HEK293 (cell line): ENCODE data around the gene LRP1.

ENCODE experiments used
- CTCF ChIA-PET: fragments of 350-600 bp; formaldehyde crosslinking; extraction: SDS; loops from one replicate; lab custom pipeline; 2021; ENCODE audit warnings: antibody characterized with exemption; lab: Yijun Ruan, JAX
- POLR2A ChIA-PET: fragments of 300-600 bp; formaldehyde crosslinking; extraction: SDS; loops from one replicate; lab custom pipeline; 2020; ENCODE audit warnings: antibody characterized with exemption, inconsistent platforms; lab: Yijun Ruan, JAX
- H3K27ac ChIP-seq: fragments of 200-500 bp; sonication (Bioruptor generic); 2 replicates; pipeline ENCODE4 v1.5.1; 2014; ENCODE audit warnings: low read depth, low read length, control low read depth, inconsistent platforms; ENCODE audit errors: extremely low read depth
- H3K36me3 ChIP-seq, 2 experiments: fragments of 200-500 bp in 1 of 2; sonication (Bioruptor generic) in 1 of 2; 1 replicate in 1 of 2; 2 replicates in 1 of 2; pipeline ENCODE4 v1.5.1; 2014 to 2017; ENCODE audit warnings: inconsistent platforms in 2 of 2, low read length in 2 of 2; ENCODE audit not compliant: control insufficient read depth in 2 of 2, insufficient read depth in 1 of 2
- H3K4me1 ChIP-seq: fragments of 200-500 bp; sonication (Bioruptor generic); 2 replicates; pipeline ENCODE4 v1.5.1; 2014; ENCODE audit warnings: mild to moderate bottlenecking, low read length, inconsistent platforms; ENCODE audit not compliant: control insufficient read depth, insufficient read depth
- H3K4me3 ChIP-seq: 2 replicates; pipeline ENCODE4 v1.5.1; 2011; ENCODE audit warnings: low read depth, mild to moderate bottlenecking, control low read depth, low read length, moderate library complexity
- H3K9me3 ChIP-seq: fragments of 200-500 bp; sonication (Bioruptor generic); 2 replicates; pipeline ENCODE4 v1.5.1; 2014; ENCODE audit warnings: low read depth, low read length, inconsistent platforms; ENCODE audit not compliant: control insufficient read depth, insufficient read depth
- WT1 ChIP-seq: fragments of 450-650 bp; formaldehyde crosslinking; IDR thresholded peaks from 2 replicates; pipeline ENCODE4 v1.5.1; 2016; ENCODE audit warnings: missing biosample characterization, missing genetic modification characterization
- ZBTB20 ChIP-seq: fragments of 450-650 bp; formaldehyde crosslinking; IDR thresholded peaks from 2 replicates; pipeline ENCODE4 v1.5.1; 2016; ENCODE audit warnings: missing biosample characterization, missing genetic modification characterization
- ZFHX2 ChIP-seq: fragments of 450-650 bp; formaldehyde crosslinking; conservative IDR thresholded peaks from 2 replicates; pipeline ENCODE4 v1.5.1; 2016; ENCODE audit warnings: missing biosample characterization, missing genetic modification characterization
- ZFP3 ChIP-seq: fragments of 450-650 bp; formaldehyde crosslinking; IDR thresholded peaks from 2 replicates; pipeline ENCODE4 v1.5.1; 2016; ENCODE audit warnings: low read depth, missing biosample characterization, missing genetic modification characterization
- ZFP41 ChIP-seq: fragments of 450-650 bp; formaldehyde crosslinking; IDR thresholded peaks from 2 replicates; pipeline ENCODE4 v1.5.1; 2016; ENCODE audit warnings: missing biosample characterization, missing genetic modification characterization, borderline replicate concordance
- ZNF311 ChIP-seq: fragments of 450-650 bp; formaldehyde crosslinking; IDR thresholded peaks from 2 replicates; pipeline ENCODE4 v1.5.1; 2017; ENCODE audit warnings: missing biosample characterization, missing genetic modification characterization, borderline replicate concordance
- ZNF341 ChIP-seq: fragments of 450-650 bp; formaldehyde crosslinking; IDR thresholded peaks from 2 replicates; pipeline ENCODE4; 2016; ENCODE audit warnings: low read depth, missing biosample characterization, missing genetic modification characterization
- ZNF473 ChIP-seq: fragments of 450-650 bp; formaldehyde crosslinking; IDR thresholded peaks from 2 replicates; pipeline ENCODE4 v1.5.1; 2017; ENCODE audit warnings: missing biosample characterization, missing genetic modification characterization
- ZNF555 ChIP-seq: fragments of 450-650 bp; formaldehyde crosslinking; conservative IDR thresholded peaks from 2 replicates; pipeline ENCODE4 v1.5.1; 2017; ENCODE audit warnings: missing biosample characterization, mild to moderate bottlenecking, missing genetic modification characterization, inconsistent platforms
- ZNF654 ChIP-seq: fragments of 450-650 bp; formaldehyde crosslinking; IDR thresholded peaks from 2 replicates; pipeline ENCODE4 v1.5.1; 2016; ENCODE audit warnings: low read depth, missing biosample characterization, missing genetic modification characterization
- ZNF670 ChIP-seq: fragments of 450-650 bp; formaldehyde crosslinking; IDR thresholded peaks from 2 replicates; pipeline ENCODE4 v1.5.1; 2016; ENCODE audit warnings: missing biosample characterization, missing genetic modification characterization, low read depth
- ZNF747 ChIP-seq: fragments of 450-650 bp; formaldehyde crosslinking; IDR thresholded peaks from 2 replicates; pipeline ENCODE4 v1.5.1; 2016; ENCODE audit warnings: missing biosample characterization, missing genetic modification characterization
- ZXDB ChIP-seq: fragments of 450-650 bp; formaldehyde crosslinking; IDR thresholded peaks from 2 replicates; pipeline ENCODE4 v1.5.1; 2016; ENCODE audit warnings: missing biosample characterization, missing genetic modification characterization
- TF ChIP-seq, protein P1 (sequence below): fragments of 450-650 bp; formaldehyde crosslinking; IDR thresholded peaks from 2 replicates; pipeline ENCODE4 v1.5.1; 2016; ENCODE audit warnings: missing biosample characterization, missing genetic modification characterization
- TF ChIP-seq, protein P2 (sequence below): fragments of 450-650 bp; IDR thresholded peaks from 2 replicates; pipeline ENCODE4 v1.5.1; 2018; ENCODE audit warnings: missing biosample characterization, mild to moderate bottlenecking, missing genetic modification characterization
- TF ChIP-seq, protein P3 (sequence below): fragments of 450-650 bp; formaldehyde crosslinking; conservative IDR thresholded peaks from 2 replicates; pipeline ENCODE4 v1.5.1; 2016; ENCODE audit warnings: low read depth, missing biosample characterization, missing genetic modification characterization
- TF ChIP-seq, protein P4 (sequence below): fragments of 450-650 bp; formaldehyde crosslinking; IDR thresholded peaks from 2 replicates; pipeline ENCODE4 v1.5.1; 2016; ENCODE audit warnings: missing biosample characterization, missing genetic modification characterization
- TF ChIP-seq, protein P5 (sequence below): fragments of 450-650 bp; formaldehyde crosslinking; IDR thresholded peaks from 2 replicates; pipeline ENCODE4 v1.5.1; 2016; ENCODE audit warnings: missing biosample characterization, missing genetic modification characterization

LRP1 gene

DNA sequence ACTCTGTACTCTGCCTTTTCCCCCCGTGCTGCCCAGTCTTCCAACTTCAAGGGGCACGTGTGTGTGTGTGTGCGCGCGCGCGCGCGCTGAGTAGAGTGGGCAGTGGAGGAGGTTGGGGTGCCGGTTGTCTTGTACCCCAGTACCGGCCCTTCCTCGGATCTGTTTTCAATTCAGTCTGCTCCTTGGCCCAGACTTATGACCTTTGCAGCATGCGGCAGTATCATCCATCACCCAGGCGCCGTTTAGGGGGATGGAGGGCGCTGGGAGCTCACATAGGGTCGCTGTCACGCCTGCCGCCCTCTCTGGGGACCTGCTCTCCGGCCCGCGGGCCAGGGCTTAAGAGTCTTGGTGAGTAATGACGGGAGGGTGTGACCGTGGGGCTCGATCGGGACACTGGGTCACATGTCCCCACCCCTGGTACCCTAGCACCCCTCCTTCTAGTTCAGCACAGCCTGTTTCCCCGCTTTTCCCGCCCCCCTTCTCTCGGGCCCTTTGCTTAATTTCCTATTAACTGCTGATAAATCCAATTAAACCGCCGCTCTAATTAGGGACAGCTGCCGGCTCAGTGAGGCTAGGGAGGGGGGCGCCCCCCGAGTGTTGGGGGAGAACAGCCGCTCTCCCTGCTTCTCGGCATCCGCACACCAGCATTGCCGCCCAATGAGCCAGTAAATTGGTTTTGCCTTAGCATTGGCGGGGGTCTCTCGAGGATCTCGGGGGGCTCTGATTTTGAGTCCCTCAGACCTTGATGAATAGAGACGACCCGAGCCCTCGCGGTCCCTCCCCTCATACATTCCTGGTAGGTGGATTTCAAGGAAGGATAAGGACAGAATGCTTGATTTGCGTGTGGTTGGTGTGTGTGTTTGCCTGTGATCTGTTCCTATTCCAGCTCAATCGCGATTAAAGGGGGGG is 113.4 kb downstream of the LRP1 start (continued):
- TF ChIP-seq ZNF747 (tag by site-specific recombination): no peak

DNA sequence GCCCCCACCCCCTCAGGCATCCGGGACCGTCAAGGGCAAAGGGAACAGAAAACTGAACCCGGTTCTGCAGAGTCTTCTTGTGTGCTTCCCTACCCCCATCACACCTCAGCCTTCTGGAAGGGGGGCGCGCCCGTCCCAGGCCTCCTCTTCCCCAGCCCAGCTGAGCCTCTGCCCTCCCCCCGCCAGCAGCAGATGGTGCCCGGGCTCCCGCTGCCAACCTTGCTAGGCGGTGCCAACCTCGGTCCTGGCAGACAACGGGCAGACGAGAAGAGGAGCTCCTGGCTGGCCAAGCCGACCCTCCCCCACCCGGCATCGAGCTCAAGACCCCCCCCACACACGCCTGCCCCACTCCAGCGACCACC is 114.0 kb downstream of the LRP1 start:
- CTCF ChIA-PET: interaction anchor here (0.5 to 23.3 kb wide), 23 partner anchors 10 to 484 kb away, joined by 3 to 628 read pairs (median 5); partner anchors contain the start of genes GLI1, INHBE, NEMP1 and NXPH4
- no peak overlapping the region for H3K4me3 ChIP-seq
- no peak overlapping the region for H3K27ac ChIP-seq
- POLR2A ChIA-PET: interaction anchor here (0.6 to 6.4 kb wide), 8 partner anchors 9 to 238 kb away, joined by 3 to 72 read pairs (median 5); partner anchors contain the start of genes INHBE, LRP1, NXPH4 and SHMT2
- H3K9me3 ChIP-seq: no peaks in the 10 kb centered on the region
- no peaks in the 10 kb centered on the region; a peak in 1 of 3 replicates for H3K36me3 ChIP-seq
- TF ChIP-seq, protein P1, sequence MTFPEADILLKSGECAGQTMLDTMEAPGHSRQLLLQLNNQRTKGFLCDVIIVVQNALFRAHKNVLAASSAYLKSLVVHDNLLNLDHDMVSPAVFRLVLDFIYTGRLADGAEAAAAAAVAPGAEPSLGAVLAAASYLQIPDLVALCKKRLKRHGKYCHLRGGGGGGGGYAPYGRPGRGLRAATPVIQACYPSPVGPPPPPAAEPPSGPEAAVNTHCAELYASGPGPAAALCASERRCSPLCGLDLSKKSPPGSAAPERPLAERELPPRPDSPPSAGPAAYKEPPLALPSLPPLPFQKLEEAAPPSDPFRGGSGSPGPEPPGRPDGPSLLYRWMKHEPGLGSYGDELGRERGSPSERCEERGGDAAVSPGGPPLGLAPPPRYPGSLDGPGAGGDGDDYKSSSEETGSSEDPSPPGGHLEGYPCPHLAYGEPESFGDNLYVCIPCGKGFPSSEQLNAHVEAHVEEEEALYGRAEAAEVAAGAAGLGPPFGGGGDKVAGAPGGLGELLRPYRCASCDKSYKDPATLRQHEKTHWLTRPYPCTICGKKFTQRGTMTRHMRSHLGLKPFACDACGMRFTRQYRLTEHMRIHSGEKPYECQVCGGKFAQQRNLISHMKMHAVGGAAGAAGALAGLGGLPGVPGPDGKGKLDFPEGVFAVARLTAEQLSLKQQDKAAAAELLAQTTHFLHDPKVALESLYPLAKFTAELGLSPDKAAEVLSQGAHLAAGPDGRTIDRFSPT: peak; percentile 96
- no peak for TF ChIP-seq ZFP3 (tag by site-specific recombination)
- TF ChIP-seq ZFP41 (tag by site-specific recombination): no peak
- peaks cover 5% of the 10 kb centered on the region for H3K4me1 ChIP-seq

DNA sequence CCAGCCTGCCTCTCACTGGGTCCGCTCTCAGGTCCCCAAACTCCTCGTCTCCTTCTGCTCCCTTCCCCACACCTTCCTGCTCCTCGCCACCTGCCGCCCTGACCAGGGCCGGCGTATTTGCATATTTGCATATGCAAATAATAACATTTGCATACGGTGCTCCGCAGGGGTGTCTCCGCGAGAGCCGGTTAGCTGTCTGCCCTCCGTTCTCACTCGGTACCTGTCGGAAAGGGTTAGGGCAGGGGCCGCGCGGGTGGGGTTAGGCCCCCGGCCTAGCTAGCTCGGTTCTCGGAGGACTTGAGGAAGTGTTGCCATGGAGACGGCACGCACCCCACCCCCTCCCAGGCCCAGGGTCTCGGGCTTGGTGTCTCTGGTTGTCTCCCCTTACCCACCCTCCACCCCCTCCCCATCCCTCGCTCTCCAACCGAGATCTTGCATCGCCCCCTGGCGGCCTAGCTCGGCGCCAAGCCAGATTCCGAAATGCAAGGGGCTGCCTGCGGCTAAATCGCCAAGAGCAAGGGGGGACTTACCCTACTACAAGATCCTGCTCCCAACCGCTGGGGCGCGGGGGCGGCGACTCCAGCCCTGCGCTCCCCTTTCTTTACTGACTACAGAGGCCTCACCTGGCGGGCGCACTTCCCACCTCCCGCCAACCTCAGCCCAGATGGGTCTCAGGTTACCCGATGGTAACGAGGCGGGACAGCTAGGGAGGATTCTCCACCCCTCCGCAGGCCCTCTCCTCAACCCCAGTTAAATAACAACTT is 114.6 kb downstream of the LRP1 start:
- H3K36me3 ChIP-seq: no peaks in the 10 kb centered on the region; a peak in 1 of 3 replicates
- H3K9me3 ChIP-seq: no peaks in the 10 kb centered on the region
- CTCF ChIA-PET: interaction anchor here (0.6 to 23.3 kb wide), 28 partner anchors 9 to 449 kb away, joined by 3 to 628 read pairs (median 5); partner anchors contain the start of genes GLI1, INHBE, NEMP1 and NXPH4
- POLR2A ChIA-PET: interaction anchor here (0.6 to 6.4 kb wide), 9 partner anchors 8 to 489 kb away, joined by 3 to 72 read pairs (median 5); partner anchors contain the start of genes INHBE, LRP1, NXPH4 and SHMT2
- no peak overlapping the region; the same call in 1 of the 2 replicates for H3K27ac ChIP-seq
- peaks cover 3% of the 10 kb centered on the region; the same call in 1 of the 2 replicates for H3K4me1 ChIP-seq
- H3K4me3 ChIP-seq: peak overlapping the region; percentile 27
- peak; percentile 51 for TF ChIP-seq ZFHX2 (tag by site-specific recombination)
- TF ChIP-seq ZNF654: peak; percentile 42
- TF ChIP-seq ZNF311 (tag by site-specific recombination): no peak
- no peak for TF ChIP-seq ZBTB20 (tag by site-specific recombination)
- TF ChIP-seq, protein P2, sequence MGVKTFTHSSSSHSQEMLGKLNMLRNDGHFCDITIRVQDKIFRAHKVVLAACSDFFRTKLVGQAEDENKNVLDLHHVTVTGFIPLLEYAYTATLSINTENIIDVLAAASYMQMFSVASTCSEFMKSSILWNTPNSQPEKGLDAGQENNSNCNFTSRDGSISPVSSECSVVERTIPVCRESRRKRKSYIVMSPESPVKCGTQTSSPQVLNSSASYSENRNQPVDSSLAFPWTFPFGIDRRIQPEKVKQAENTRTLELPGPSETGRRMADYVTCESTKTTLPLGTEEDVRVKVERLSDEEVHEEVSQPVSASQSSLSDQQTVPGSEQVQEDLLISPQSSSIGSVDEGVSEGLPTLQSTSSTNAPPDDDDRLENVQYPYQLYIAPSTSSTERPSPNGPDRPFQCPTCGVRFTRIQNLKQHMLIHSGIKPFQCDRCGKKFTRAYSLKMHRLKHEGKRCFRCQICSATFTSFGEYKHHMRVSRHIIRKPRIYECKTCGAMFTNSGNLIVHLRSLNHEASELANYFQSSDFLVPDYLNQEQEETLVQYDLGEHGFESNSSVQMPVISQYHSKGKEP (tag by site-specific recombination): no peak
- no peak for TF ChIP-seq ZNF555
- TF ChIP-seq, protein P3, sequence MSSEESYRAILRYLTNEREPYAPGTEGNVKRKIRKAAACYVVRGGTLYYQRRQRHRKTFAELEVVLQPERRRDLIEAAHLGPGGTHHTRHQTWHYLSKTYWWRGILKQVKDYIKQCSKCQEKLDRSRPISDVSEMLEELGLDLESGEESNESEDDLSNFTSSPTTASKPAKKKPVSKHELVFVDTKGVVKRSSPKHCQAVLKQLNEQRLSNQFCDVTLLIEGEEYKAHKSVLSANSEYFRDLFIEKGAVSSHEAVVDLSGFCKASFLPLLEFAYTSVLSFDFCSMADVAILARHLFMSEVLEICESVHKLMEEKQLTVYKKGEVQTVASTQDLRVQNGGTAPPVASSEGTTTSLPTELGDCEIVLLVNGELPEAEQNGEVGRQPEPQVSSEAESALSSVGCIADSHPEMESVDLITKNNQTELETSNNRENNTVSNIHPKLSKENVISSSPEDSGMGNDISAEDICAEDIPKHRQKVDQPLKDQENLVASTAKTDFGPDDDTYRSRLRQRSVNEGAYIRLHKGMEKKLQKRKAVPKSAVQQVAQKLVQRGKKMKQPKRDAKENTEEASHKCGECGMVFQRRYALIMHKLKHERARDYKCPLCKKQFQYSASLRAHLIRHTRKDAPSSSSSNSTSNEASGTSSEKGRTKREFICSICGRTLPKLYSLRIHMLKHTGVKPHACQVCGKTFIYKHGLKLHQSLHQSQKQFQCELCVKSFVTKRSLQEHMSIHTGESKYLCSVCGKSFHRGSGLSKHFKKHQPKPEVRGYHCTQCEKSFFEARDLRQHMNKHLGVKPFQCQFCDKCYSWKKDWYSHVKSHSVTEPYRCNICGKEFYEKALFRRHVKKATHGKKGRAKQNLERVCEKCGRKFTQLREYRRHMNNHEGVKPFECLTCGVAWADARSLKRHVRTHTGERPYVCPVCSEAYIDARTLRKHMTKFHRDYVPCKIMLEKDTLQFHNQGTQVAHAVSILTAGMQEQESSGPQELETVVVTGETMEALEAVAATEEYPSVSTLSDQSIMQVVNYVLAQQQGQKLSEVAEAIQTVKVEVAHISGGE: no peak
- TF ChIP-seq ZNF670: no peak
- TF ChIP-seq ZNF341: 0 out of 2 replicates have a peak, but pooled peaks have one; percentile 32
- peak; percentile 46 for TF ChIP-seq ZXDB (tag by site-specific recombination)
- TF ChIP-seq, protein P4, sequence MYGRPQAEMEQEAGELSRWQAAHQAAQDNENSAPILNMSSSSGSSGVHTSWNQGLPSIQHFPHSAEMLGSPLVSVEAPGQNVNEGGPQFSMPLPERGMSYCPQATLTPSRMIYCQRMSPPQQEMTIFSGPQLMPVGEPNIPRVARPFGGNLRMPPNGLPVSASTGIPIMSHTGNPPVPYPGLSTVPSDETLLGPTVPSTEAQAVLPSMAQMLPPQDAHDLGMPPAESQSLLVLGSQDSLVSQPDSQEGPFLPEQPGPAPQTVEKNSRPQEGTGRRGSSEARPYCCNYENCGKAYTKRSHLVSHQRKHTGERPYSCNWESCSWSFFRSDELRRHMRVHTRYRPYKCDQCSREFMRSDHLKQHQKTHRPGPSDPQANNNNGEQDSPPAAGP (tag by site-specific recombination): 0 out of 2 replicates have a peak, but pooled peaks have one; percentile 38
- TF ChIP-seq WT1 (tag by site-specific recombination): peak; percentile 38; the same call in 1 of the 2 replicates
- no peak for TF ChIP-seq ZNF473 (tag by site-specific recombination)
- TF ChIP-seq, protein P5, sequence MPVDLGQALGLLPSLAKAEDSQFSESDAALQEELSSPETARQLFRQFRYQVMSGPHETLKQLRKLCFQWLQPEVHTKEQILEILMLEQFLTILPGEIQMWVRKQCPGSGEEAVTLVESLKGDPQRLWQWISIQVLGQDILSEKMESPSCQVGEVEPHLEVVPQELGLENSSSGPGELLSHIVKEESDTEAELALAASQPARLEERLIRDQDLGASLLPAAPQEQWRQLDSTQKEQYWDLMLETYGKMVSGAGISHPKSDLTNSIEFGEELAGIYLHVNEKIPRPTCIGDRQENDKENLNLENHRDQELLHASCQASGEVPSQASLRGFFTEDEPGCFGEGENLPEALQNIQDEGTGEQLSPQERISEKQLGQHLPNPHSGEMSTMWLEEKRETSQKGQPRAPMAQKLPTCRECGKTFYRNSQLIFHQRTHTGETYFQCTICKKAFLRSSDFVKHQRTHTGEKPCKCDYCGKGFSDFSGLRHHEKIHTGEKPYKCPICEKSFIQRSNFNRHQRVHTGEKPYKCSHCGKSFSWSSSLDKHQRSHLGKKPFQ (tag by site-specific recombination): no peak
